HepG2 (cell line): ENCODE results near the gene STAMBPL1. TPM values are rescaled to one million over a fixed set of nuclear protein-coding genes. Genes with fewer than 3 reads are reported as not detected.

ENCODE experiments used
- AGO2 ChIP-seq: fragments of 200-400 bp; formaldehyde crosslinking; optimal IDR thresholded peaks from 2 replicates; pipeline ENCODE3; 2017; ENCODE audit warnings: mild to moderate bottlenecking, low read depth, low read length, moderate library complexity
- DR1 ChIP-seq: sonication (generic); formaldehyde crosslinking; IDR thresholded peaks from 2 replicates; pipeline ENCODE4 v1.8.0; 2021; ENCODE audit warnings: mild to moderate bottlenecking, missing genetic modification reagents, inconsistent platforms
- MTA1 ChIP-seq: sonication (generic); formaldehyde crosslinking; IDR thresholded peaks from 2 replicates; pipeline ENCODE4 v1.4.0; 2020; ENCODE audit warnings: missing genetic modification reagents, mild to moderate bottlenecking, borderline replicate concordance
- PHF5A ChIP-seq: IDR thresholded peaks from one replicate; pipeline ENCODE4 v1.6.1; 2018; ENCODE audit warnings: low read depth, missing genetic modification reagents; ENCODE audit not compliant: unreplicated experiment
- SIN3B ChIP-seq: fragments of 150-350 bp; IDR thresholded peaks from 2 replicates; pipeline ENCODE4 v1.6.1; 2014; ENCODE audit warnings: low read length
- SMYD3 ChIP-seq: sonication (generic); formaldehyde crosslinking; IDR thresholded peaks from 2 replicates; pipeline ENCODE4 v1.8.1; 2023; ENCODE audit warnings: mild to moderate bottlenecking, missing genetic modification reagents
- SNAPC2 ChIP-seq: sonication (generic); formaldehyde crosslinking; IDR thresholded peaks from 2 replicates; pipeline ENCODE4 v1.8.1; 2022; ENCODE audit warnings: mild to moderate bottlenecking, missing genetic modification reagents
- SRY ChIP-seq: sonication (generic); formaldehyde crosslinking; IDR thresholded peaks from 2 replicates; pipeline ENCODE4 v1.8.0; 2022; ENCODE audit warnings: mild to moderate bottlenecking, missing genetic modification reagents
- ZFP36L1 ChIP-seq: sonication (generic); formaldehyde crosslinking; IDR thresholded peaks from 2 replicates; pipeline ENCODE4 v1.8.0; 2022; ENCODE audit warnings: mild to moderate bottlenecking, missing genetic modification reagents, moderate library complexity
- ZNF10 ChIP-seq: sonication (generic); formaldehyde crosslinking; IDR thresholded peaks from 2 replicates; pipeline ENCODE4 v1.4.0; 2020; ENCODE audit warnings: mild to moderate bottlenecking, low read depth, missing genetic modification reagents, borderline replicate concordance
- ZNF333 ChIP-seq: sonication (generic); formaldehyde crosslinking; IDR thresholded peaks from 2 replicates; pipeline ENCODE4 v1.4.0; 2020; ENCODE audit warnings: mild to moderate bottlenecking, missing genetic modification reagents, borderline replicate concordance
- ZNF337 ChIP-seq: sonication (generic); formaldehyde crosslinking; IDR thresholded peaks from 2 replicates; pipeline ENCODE4 v1.5.1; 2020; ENCODE audit warnings: missing genetic modification reagents, low read depth, mild to moderate bottlenecking, borderline replicate concordance
- ZNF432 ChIP-seq: sonication (generic); formaldehyde crosslinking; IDR thresholded peaks from 2 replicates; pipeline ENCODE4 v1.5.0; 2020; ENCODE audit warnings: missing genetic modification reagents, mild to moderate bottlenecking, borderline replicate concordance
- ZNF619 ChIP-seq: sonication (generic); formaldehyde crosslinking; IDR thresholded peaks from 2 replicates; pipeline ENCODE4 v1.4.0; 2020; ENCODE audit warnings: mild to moderate bottlenecking, missing genetic modification reagents
- ZNF761 ChIP-seq: sonication (generic); formaldehyde crosslinking; conservative IDR thresholded peaks from 2 replicates; pipeline ENCODE4 v1.4.0; 2020; ENCODE audit warnings: mild to moderate bottlenecking, missing genetic modification reagents
- polyA plus RNA-seq, 8 experiments: library from polyadenylated mRNA; depleted of rRNA in 3 of 8; stranded (reverse) in 7 of 8; unstranded in 1 of 8; fragments of >200 nt; fragmentation: Illumina TruSeq in 4 of 8; extraction: Trizol in 4 of 8; gene quantifications; 2 replicates each; pipeline versions ENCODE4 v1.2.1 to v1.2.3, GENCODE V29; 2011 to 2016; ENCODE audit warnings: low read depth in 4 of 8, missing spikeins in 1 of 8, mixed read lengths in 1 of 8; ENCODE audit not compliant: insufficient read depth in 1 of 8
- total RNA-seq, 5 experiments: library from RNA; depleted of rRNA; stranded (reverse); fragments of >200 nt; fragmentation: Illumina TruSeq; extraction: Trizol; gene quantifications; 2 replicates each; pipeline ENCODE4 v1.2.3, GENCODE V29; 2016; ENCODE audit warnings: low read depth in 1 of 5
- TF ChIP-seq, protein P1 (sequence below): sonication (generic); formaldehyde crosslinking; IDR thresholded peaks from 2 replicates; pipeline ENCODE4 v1.5.1; 2020; ENCODE audit warnings: mild to moderate bottlenecking, missing genetic modification reagents, borderline replicate concordance
- TF ChIP-seq, protein P2 (sequence below): IDR thresholded peaks from 2 replicates; pipeline ENCODE4 v1.6.1; 2016; ENCODE audit warnings: missing genetic modification reagents, missing compliant biosample characterization
- TF ChIP-seq, protein P3 (sequence below): sonication (generic); formaldehyde crosslinking; IDR thresholded peaks from 2 replicates; pipeline ENCODE4 v1.4.0; 2020; ENCODE audit warnings: missing genetic modification reagents
- TF ChIP-seq, protein P4 (sequence below): fragments of 450-650 bp; IDR thresholded peaks from 2 replicates; pipeline ENCODE4 v1.6.1; 2016
- TF ChIP-seq, protein P5 (sequence below): sonication (generic); formaldehyde crosslinking; IDR thresholded peaks from 2 replicates; pipeline ENCODE4 v1.4.0; 2020; ENCODE audit warnings: mild to moderate bottlenecking, low read depth, missing genetic modification reagents
- TF ChIP-seq, protein P6 (sequence below): sonication (generic); formaldehyde crosslinking; IDR thresholded peaks from 2 replicates; pipeline ENCODE4 v1.4.0; 2020; ENCODE audit warnings: missing genetic modification reagents, mild to moderate bottlenecking, borderline replicate concordance

Gene STAMBPL1
- total and polyA plus RNA-seq, 2 of the 13 experiments (the other 11 are each of a cell fraction or from before 2014, with no cell fraction given), result 1.4 to 1.5 TPM

DNA sequence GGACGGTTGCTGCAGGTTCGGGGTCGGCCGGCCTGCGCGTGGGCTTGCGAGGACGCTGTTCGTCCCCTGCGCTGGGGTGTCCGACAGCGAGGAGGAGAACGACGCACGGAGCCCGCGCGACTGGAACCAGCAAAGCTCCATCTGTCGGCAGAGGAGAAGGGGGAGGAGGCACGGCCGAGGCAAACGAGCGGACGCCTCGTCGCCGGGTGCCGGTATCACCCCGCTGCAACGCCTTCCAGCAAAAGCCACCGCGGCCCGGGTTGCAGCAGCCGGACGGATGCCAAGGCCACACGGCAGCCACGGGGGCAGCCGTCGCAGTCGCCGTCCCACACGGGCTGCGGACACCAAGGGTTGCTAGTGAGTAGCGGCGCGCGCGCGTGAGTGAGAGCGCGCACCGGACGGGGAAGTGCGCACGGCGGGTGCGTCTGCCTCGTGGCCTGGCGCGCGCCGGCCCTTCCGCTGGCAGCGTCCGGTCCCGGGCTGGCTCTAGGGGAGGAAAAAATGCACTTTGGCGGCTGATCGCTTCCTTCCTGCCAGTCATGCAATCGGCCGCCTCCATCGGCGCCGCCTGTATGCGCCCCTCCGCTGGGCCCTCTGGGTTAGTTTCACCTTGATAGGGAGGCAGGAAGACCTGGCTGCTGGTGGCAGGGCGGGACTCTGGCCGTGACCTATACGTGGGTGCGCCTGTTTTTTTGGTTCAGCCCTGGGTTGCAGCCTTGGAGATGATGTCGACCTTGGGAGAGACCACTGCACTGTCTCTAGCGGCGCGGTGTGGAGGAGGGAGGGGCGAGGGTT lies 434 bp downstream of the STAMBPL1 start (continued):
- TF ChIP-seq SNAPC2, result 0 out of 2 replicates have a peak, but pooled peaks have one; percentile 46
- TF ChIP-seq SMYD3 (CRISPR knock-in tag), result no peak
- peak; percentile 87; the same call in 1 of the 2 replicates for TF ChIP-seq ZNF333 (CRISPR knock-in tag)
- TF ChIP-seq ZNF337 (CRISPR knock-in tag), result no peak
- no peak for TF ChIP-seq ZFP36L1 (CRISPR knock-in tag)
- 0 out of 2 replicates have a peak, but pooled peaks have one; percentile 71 for TF ChIP-seq SRY
- TF ChIP-seq, protein P1, sequence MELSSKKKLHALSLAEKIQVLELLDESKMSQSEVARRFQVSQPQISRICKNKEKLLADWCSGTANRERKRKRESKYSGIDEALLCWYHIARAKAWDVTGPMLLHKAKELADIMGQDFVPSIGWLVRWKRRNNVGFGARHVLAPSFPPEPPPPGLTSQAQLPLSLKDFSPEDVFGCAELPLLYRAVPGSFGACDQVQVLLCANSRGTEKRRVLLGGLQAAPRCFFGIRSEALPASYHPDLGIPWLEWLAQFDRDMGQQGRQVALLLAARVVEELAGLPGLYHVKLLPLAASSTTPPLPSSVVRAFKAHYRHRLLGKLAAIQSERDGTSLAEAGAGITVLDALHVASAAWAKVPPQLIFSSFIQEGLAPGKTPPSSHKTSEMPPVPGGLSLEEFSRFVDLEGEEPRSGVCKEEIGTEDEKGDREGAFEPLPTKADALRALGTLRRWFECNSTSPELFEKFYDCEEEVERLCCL (CRISPR knock-in tag), result no peak
- TF ChIP-seq AGO2, result peak; percentile 45
- no peak for TF ChIP-seq ZNF10 (CRISPR knock-in tag)
- TF ChIP-seq ZNF619 (CRISPR knock-in tag), result no peak
- TF ChIP-seq SIN3B, result no peak
- TF ChIP-seq, protein P2, sequence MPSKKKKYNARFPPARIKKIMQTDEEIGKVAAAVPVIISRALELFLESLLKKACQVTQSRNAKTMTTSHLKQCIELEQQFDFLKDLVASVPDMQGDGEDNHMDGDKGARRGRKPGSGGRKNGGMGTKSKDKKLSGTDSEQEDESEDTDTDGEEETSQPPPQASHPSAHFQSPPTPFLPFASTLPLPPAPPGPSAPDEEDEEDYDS (CRISPR knock-in tag), result no peak
- peak; percentile 76; the same call in 1 of the 2 replicates for TF ChIP-seq MTA1 (CRISPR knock-in tag)
- TF ChIP-seq, protein P3, sequence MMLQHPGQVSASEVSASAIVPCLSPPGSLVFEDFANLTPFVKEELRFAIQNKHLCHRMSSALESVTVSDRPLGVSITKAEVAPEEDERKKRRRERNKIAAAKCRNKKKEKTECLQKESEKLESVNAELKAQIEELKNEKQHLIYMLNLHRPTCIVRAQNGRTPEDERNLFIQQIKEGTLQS (CRISPR knock-in tag), result 0 out of 2 replicates have a peak, but pooled peaks have one; percentile 10
- TF ChIP-seq, protein P4, sequence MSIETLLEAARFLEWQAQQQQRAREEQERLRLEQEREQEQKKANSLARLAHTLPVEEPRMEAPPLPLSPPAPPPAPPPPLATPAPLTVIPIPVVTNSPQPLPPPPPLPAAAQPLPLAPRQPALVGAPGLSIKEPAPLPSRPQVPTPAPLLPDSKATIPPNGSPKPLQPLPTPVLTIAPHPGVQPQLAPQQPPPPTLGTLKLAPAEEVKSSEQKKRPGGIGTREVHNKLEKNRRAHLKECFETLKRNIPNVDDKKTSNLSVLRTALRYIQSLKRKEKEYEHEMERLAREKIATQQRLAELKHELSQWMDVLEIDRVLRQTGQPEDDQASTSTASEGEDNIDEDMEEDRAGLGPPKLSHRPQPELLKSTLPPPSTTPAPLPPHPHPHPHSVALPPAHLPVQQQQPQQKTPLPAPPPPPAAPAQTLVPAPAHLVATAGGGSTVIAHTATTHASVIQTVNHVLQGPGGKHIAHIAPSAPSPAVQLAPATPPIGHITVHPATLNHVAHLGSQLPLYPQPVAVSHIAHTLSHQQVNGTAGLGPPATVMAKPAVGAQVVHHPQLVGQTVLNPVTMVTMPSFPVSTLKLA, result no peak
- TF ChIP-seq, protein P5, sequence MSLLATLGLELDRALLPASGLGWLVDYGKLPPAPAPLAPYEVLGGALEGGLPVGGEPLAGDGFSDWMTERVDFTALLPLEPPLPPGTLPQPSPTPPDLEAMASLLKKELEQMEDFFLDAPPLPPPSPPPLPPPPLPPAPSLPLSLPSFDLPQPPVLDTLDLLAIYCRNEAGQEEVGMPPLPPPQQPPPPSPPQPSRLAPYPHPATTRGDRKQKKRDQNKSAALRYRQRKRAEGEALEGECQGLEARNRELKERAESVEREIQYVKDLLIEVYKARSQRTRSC (CRISPR knock-in tag), result no peak
- TF ChIP-seq ZNF761 (CRISPR knock-in tag), result no peak
- TF ChIP-seq, protein P6, sequence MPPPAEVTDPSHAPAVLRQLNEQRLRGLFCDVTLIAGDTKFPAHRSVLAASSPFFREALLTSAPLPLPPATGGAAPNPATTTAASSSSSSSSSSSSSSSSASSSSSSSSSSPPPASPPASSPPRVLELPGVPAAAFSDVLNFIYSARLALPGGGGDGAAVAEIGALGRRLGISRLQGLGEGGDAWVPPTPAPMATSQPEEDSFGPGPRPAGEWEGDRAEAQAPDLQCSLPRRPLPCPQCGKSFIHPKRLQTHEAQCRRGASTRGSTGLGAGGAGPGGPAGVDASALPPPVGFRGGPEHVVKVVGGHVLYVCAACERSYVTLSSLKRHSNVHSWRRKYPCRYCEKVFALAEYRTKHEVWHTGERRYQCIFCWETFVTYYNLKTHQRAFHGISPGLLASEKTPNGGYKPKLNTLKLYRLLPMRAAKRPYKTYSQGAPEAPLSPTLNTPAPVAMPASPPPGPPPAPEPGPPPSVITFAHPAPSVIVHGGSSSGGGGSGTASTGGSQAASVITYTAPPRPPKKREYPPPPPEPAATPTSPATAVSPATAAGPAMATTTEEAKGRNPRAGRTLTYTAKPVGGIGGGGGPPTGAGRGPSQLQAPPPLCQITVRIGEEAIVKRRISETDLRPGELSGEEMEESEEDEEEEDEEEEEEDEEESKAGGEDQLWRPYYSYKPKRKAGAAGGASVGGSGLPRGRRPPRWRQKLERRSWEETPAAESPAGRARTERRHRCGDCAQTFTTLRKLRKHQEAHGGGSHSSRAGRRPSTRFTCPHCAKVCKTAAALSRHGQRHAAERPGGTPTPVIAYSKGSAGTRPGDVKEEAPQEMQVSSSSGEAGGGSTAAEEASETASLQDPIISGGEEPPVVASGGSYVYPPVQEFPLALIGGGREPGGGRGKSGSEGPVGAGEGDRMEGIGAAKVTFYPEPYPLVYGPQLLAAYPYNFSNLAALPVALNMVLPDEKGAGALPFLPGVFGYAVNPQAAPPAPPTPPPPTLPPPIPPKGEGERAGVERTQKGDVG (CRISPR knock-in tag), result no peak
- no peak for TF ChIP-seq ZNF432 (CRISPR knock-in tag)
- no peak for TF ChIP-seq PHF5A (CRISPR knock-in tag)
- TF ChIP-seq DR1 (CRISPR knock-in tag), result 0 out of 2 replicates have a peak, but pooled peaks have one; percentile 48
